Nephron progenitor cell (in vitro differentiated cells): ENCODE data around the gene SNORC.
A peak's percentile ranks its signal among the peaks of the same experiment; 100 is the strongest.

ENCODE experiments used
- DNase-seq: peaks from one replicate; pipeline ENCODE4 v3.0.0; 2021
- H3K27ac Mint-ChIP-seq: 2 replicates; pipeline ENCODE4 v1.8.0; 2021; ENCODE audit warnings: mild to moderate bottlenecking, moderate library complexity, mixed read lengths
- H3K27me3 Mint-ChIP-seq: 2 replicates; pipeline ENCODE4 v1.8.0; 2021; ENCODE audit warnings: mild to moderate bottlenecking, low read depth, mixed read lengths; ENCODE audit not compliant: poor library complexity
- H3K36me3 Mint-ChIP-seq: 2 replicates; pipeline ENCODE4 v1.8.0; 2021; ENCODE audit warnings: low read depth, mixed read lengths
- H3K4me1 Mint-ChIP-seq: 2 replicates; pipeline ENCODE4 v1.8.0; 2021; ENCODE audit warnings: mixed read lengths
- H3K4me3 Mint-ChIP-seq: 2 replicates; pipeline ENCODE4 v1.8.0; 2021; ENCODE audit warnings: mild to moderate bottlenecking, moderate library complexity, mixed read lengths
- H3K9me3 Mint-ChIP-seq: 2 replicates; pipeline ENCODE4 v1.8.0; 2021; ENCODE audit warnings: mild to moderate bottlenecking, moderate library complexity, mixed read lengths
- TF ChIP-seq, protein P1 (sequence below): fragments of 200-600 bp; sonication (generic); IDR thresholded peaks from 2 replicates; pipeline ENCODE4 v1.5.0; 2021; ENCODE audit warnings: antibody characterized with exemption

The SNORC gene

GRCh38 chr2:232920760-232921159 is 50.7 kb downstream of the SNORC start:
- Mint-ChIP-seq H3K36me3 (no peaks in the 10 kb centered on the region), H3K27ac (no peak overlapping the region), H3K9me3 (peaks cover 5% of the 10 kb centered on the region), H3K4me3 (no peak overlapping the region), H3K27me3 (peaks cover 74% of the 10 kb centered on the region), H3K4me1 (peaks cover 15% of the 10 kb centered on the region)
- TF ChIP-seq, protein P1, sequence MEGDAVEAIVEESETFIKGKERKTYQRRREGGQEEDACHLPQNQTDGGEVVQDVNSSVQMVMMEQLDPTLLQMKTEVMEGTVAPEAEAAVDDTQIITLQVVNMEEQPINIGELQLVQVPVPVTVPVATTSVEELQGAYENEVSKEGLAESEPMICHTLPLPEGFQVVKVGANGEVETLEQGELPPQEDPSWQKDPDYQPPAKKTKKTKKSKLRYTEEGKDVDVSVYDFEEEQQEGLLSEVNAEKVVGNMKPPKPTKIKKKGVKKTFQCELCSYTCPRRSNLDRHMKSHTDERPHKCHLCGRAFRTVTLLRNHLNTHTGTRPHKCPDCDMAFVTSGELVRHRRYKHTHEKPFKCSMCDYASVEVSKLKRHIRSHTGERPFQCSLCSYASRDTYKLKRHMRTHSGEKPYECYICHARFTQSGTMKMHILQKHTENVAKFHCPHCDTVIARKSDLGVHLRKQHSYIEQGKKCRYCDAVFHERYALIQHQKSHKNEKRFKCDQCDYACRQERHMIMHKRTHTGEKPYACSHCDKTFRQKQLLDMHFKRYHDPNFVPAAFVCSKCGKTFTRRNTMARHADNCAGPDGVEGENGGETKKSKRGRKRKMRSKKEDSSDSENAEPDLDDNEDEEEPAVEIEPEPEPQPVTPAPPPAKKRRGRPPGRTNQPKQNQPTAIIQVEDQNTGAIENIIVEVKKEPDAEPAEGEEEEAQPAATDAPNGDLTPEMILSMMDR: no peak
- no peak for DNase-seq

DNA sequence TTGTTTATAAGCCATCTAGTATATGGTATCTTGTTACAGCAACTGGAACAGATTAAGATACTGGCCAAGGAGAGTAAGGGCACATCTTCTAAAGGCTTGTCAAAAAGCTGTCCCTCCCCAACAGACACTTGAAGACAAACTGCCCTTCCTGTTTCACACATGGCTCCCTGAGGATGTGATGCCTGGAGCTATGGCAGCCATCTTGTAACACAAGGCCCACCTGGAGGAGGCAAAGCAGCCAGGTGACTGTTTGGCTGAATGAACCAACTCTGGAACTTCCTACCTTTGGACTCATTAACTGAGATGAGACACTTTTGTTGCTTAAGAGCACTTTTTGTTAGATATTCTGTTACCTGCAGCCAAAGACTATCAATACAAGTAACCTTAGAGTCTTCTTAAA is 54.4 kb downstream of the SNORC start:
- TF ChIP-seq, protein P1: no peak
- no peak overlapping the region for H3K4me3 Mint-ChIP-seq
- H3K27me3 Mint-ChIP-seq: peaks cover 88% of the 10 kb centered on the region
- H3K4me1 Mint-ChIP-seq: peaks cover 17% of the 10 kb centered on the region
- no peaks in the 10 kb centered on the region for H3K36me3 Mint-ChIP-seq
- H3K27ac Mint-ChIP-seq: no peak overlapping the region
- no peak for DNase-seq
- H3K9me3 Mint-ChIP-seq: peaks cover 5% of the 10 kb centered on the region

GRCh38 chr2:232925153-232925820 is 55.2 kb downstream of the SNORC start:
- no peak for DNase-seq
- H3K36me3 Mint-ChIP-seq: no peaks in the 10 kb centered on the region
- H3K9me3 Mint-ChIP-seq: peaks cover 10% of the 10 kb centered on the region
- no peak overlapping the region for H3K27ac Mint-ChIP-seq
- peaks cover 89% of the 10 kb centered on the region for H3K27me3 Mint-ChIP-seq
- H3K4me3 Mint-ChIP-seq: peak overlapping the region; percentile 40
- TF ChIP-seq, protein P1: no peak
- peaks cover 15% of the 10 kb centered on the region for H3K4me1 Mint-ChIP-seq

DNA sequence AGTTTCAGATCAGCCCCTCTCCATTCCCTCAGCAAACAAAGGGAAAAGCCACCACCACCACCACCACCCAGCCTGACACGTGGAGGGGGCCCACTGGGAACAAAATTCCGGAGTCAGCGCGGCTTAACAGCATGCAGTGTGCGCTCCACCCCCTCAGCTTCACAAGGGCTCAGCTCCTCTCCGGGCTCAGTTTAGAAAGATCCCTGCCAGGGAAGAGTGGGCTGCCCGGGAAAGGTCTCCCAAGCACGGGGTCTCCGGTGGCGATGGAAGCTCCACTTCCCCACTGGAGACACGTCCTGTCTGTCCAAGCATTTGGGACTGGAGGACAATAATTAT is 55.7 kb downstream of the SNORC start:
- Mint-ChIP-seq H3K9me3 (peaks cover 12% of the 10 kb centered on the region), H3K4me1 (peaks cover 15% of the 10 kb centered on the region), H3K27me3 (peaks cover 89% of the 10 kb centered on the region), H3K27ac (no peak overlapping the region), H3K36me3 (no peaks in the 10 kb centered on the region), H3K4me3 (no peak overlapping the region)
- TF ChIP-seq, protein P1: no peak
- DNase-seq: peak; percentile 28

GRCh38 chr2:232926431-232926939 is 56.4 kb downstream of the SNORC start:
- H3K9me3 Mint-ChIP-seq: peaks cover 17% of the 10 kb centered on the region
- TF ChIP-seq, protein P1: no peak
- H3K27ac Mint-ChIP-seq: no peak overlapping the region
- no peaks in the 10 kb centered on the region for H3K36me3 Mint-ChIP-seq
- peaks cover 15% of the 10 kb centered on the region for H3K4me1 Mint-ChIP-seq
- DNase-seq: peak; percentile 16
- H3K4me3 Mint-ChIP-seq: peak overlapping the region; percentile 79
- H3K27me3 Mint-ChIP-seq: peaks cover 89% of the 10 kb centered on the region
